GM10266 (cell line): Measurements from ENCODE around the gene METTL23.

Source experiments
- DNase-seq: peaks from one replicate; pipeline ENCODE4 v3.0.0; 2012; ENCODE audit errors: extremely low spot score
- TF ChIP-seq, protein P1 (sequence below): IDR thresholded peaks from 2 replicates; pipeline ENCODE4 v1.5.1; 2012; ENCODE audit warnings: mild to moderate bottlenecking, low read depth; ENCODE audit not compliant: control insufficient read depth, insufficient read depth; ENCODE audit errors: missing control alignments

The METTL23 gene

DNA sequence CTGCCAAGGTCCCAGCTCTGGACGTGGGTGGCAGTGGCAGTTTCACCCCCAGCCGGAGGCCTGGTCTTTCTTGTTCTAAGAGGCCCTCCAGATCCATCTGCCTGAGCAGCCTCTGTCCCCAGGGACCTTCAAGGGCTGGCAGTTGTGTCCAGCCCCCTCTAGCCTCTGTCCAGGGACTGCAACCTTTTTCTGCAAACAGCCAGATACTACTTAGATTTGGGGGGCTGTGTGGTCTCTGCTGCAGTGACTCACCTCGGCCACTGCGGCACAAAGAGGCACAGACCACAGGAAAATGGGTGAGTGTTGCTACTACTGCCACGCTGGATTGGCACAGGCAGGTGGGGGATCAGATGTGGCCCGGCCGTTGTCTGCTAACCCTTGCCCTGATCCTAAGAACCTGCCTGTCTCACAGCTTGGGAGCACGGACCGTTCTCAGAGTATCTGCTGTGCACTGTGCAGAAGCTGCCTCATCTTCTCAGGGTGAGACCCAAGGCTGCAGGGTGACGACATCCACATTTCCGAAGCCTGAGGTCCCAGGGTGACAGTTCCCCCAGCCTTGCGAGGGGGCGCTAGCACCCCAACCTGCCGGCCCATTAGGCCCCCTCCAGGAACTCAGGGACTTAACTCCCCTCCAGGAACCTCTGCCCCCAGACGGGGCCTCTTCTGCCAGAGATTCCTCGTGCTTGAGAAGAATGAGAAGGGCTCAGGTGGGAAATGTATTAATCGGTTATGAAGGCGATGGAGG, 43.5 kb upstream of the METTL23 start:
- TF ChIP-seq, protein P1, sequence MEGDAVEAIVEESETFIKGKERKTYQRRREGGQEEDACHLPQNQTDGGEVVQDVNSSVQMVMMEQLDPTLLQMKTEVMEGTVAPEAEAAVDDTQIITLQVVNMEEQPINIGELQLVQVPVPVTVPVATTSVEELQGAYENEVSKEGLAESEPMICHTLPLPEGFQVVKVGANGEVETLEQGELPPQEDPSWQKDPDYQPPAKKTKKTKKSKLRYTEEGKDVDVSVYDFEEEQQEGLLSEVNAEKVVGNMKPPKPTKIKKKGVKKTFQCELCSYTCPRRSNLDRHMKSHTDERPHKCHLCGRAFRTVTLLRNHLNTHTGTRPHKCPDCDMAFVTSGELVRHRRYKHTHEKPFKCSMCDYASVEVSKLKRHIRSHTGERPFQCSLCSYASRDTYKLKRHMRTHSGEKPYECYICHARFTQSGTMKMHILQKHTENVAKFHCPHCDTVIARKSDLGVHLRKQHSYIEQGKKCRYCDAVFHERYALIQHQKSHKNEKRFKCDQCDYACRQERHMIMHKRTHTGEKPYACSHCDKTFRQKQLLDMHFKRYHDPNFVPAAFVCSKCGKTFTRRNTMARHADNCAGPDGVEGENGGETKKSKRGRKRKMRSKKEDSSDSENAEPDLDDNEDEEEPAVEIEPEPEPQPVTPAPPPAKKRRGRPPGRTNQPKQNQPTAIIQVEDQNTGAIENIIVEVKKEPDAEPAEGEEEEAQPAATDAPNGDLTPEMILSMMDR, result no peak
- no peak for DNase-seq

DNA sequence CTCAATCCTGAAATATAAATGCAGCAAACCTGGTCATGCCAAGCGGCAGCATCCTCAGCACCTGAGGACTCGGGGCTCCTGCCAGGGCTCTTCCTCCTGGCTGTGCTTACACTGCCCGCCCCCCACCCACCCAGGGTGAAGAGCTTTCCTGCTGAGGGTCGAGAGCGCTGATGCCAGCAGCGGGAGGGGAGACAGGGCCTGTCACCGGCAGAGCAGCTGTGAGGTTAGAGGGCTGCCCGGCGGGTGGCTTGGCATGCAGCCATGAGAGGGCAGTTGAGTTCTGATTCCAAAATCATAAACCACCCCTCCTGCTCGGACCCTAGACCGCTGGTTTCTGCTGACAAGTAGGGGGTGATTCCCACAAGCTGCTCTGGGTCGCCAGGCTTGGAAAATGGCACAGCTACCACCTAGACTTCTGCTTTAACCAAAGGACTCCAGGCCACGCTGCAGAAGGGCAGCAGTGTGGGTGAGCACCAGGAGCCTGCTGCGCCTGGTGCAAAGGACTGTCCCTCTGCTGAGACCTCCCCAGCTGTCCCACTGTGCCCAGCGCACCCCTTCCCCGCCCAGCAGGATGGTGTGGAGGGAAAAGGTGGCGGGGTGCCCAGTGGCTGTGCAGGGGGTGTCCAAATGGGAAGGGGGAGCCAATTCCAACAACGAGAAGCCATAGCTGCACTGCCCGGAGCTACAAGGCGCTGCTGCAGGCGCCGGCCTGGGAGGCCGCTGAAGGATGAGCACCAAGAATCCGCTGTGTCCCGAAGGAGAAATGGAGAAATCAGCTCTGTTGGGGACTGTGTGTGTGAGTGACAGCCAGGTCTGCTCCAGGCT, 42.5 kb upstream of the METTL23 start:
- no peak for DNase-seq
- TF ChIP-seq, protein P1, result no peak

DNA sequence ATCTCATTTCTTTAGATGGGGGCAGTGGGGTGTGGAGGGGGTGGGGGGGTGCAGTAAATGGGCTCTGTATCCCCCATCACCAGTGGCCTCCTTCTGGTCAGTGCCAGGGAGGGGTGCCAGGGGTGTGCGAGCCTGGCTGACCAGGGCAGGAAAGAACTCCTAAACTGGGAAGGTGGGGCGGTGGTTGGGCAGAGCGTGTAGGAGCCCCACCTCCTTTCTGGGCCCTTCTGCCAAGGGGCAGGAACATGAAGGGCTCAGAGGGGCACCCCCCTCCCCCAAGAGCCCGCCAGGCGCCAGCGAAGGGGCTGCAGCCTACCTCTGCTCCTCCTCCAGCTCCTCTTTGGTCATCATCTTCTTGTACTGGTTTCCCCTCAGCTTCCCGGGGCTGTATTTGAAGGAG, 41.9 kb upstream of the METTL23 start:
- no peak for DNase-seq
- TF ChIP-seq, protein P1, result no peak

DNA sequence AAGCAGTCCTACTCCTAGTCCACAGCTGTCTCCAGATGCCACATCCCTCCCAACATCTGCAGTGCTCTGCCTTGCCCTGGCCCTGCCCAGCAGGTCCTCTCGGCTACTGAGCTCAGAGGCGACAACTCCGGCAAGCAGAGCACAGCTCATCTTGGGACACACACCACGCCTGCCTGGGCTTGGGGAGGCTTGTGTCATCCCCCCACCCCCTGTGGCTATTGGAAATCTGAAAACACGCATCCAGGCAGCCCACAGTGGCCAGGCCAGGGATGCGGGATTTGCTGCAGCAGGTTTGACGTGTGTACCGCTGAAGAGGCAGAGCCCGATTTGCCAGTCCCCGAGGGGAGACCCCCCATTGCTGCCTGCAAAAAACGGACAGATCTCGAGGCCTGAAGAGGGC, 41.3 kb upstream of the METTL23 start:
- DNase-seq, result no peak
- TF ChIP-seq, protein P1, result no peak

DNA sequence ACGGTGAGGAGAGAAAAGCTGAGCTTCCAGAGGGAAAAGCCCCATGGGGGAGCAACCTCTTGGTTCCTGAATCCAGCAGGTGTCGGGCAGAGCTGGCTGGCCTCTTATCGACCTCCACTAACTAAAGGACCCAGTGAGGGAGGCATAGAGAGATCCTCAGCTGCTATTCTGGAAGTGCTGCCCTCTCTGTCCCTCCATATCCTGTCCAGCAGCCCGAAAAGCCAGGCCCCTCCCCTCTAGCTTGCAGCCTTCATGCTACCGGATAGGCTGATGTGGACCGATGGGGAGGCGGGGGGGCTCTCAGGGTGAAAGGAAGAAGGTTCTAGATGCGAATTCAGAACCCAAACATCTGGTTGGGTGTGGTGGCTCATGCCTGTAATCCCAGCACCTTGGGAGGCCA, 40.8 kb upstream of the METTL23 start:
- TF ChIP-seq, protein P1, result no peak
- no peak for DNase-seq

DNA sequence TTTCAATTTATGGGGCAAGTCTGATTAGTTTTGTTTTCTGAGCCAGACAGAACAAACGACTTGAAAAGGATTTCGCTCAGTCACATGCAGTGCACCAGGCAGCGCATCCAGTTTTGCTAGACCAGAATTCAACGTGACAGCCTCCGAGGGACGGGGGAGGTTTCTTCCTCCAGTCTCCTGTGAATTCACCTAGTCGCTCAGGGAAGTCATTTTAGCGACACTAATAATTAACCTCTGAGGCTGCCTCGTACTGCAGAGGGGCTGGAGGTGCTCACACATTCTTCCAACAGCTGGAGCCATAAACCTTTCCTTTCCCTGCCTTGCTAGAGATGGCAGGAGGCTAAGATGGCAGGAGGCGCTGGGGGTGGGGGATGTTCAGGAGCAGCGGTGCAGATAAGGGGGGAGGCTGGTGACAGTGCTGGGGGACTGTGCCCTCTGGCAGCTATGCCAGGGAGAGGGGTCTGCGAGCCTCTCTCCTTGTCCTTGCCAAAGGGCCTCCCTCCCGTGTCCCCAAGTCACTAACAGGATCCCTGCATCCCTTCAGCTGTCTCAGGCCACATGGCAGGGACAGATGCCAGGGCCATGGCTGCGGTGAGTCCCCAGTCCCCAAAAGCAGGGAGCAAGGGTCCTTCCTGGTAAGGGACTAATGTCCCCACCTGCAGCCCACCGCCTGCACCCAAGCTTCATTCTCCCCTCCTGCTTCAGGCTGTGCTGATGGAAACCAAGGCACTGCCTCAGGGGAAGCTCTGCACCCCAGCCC, 39.9 kb upstream of the METTL23 start:
- no peak for DNase-seq
- TF ChIP-seq, protein P1, result no peak
